Stimulated activated CD8-positive, alpha-beta memory T cell treated with anti-CD3 and anti-CD28 coated beads, Interleukin-2, amount 100 ng/mL, for 48 hours (primary cell): ENCODE data around the gene CDC25B.
A peak's percentile ranks its signal among the peaks of the same experiment; 100 is the strongest.
"Not testable (repeated sequence)": the region's sequence is repeated elsewhere in the genome, so short reads cannot be mapped to it uniquely, and the experiment has no call there.

Source experiments
- DNase-seq, 2 donors: peaks; one replicate each; pipeline ENCODE4 v3.0.0-alpha.2; 2020; ENCODE audit warnings: low read depth in 2 of 2

Gene CDC25B

GRCh38 chr20:3826420-3826819, 30.3 kb downstream of the CDC25B start:
- no peak for DNase-seq

GRCh38 chr20:3828798-3829197, 32.7 kb downstream of the CDC25B start:
- no peak for DNase-seq

GRCh38 chr20:3829891-3830290, 33.8 kb downstream of the CDC25B start:
- DNase-seq: not testable (repeated sequence)

GRCh38 chr20:3836132-3836531, 40.0 kb downstream of the CDC25B start:
- no peak for DNase-seq

- no peak for DNase-seq
Observed at GRCh38 chr20:3839328-3839727, 43.2 kb downstream of the CDC25B start.

GRCh38 chr20:3840201-3840600, 44.1 kb downstream of the CDC25B start:
- not testable (repeated sequence) for DNase-seq

- DNase-seq: no peak
Observed at GRCh38 chr20:3842348-3842930, 46.3 kb downstream of the CDC25B start.

- DNase-seq: no peak
Observed at GRCh38 chr20:3843490-3843889, 47.4 kb downstream of the CDC25B start.

DNA sequence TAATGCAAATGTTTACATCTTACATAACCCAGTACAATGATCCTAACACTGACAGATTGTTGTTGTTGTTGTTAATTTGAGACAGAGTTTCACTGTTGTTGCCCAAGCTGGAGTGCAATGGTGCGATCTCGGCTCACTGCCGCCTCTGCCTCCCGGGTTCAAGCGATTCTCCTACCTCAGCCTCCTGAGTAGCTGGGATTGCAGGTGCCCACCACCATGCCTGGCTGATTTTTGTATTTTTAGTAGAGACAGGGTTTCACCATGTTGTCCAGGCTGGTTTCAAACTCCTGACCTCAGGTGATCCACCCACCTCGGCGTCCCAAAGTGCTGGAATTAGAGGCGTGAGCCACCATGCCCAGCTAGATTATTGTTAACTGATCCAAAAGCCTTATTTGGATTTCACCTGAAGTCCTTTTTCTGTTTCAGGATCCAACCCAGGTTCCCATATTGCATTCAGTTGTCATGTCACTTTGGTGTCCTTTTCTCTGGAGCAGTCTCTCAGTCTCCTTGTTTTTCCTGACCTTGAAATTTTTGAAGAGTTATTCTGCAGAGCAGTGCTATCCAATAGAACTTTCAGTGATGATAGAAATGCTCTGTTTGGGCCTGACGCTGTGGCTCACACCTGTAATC, 48.0 kb downstream of the CDC25B start:
- not testable (repeated sequence) for DNase-seq

DNA sequence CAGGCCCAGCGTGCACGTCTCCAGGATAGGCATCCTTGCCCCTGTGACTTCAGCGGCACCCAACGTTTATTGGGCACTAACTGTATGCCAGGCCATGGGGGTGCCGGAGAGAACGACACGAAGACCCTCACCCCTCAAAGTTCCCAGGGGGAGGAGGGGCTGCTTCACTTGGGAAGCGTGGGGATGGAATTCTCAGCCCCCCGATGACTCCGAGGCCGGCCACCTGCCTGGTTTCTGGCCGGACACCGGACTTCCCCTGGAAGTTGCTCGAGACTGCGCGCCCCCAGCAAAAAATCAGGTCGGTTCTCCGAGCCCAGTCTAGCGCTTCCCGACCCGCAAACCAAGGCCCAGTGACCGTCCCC, 50.2 kb downstream of the CDC25B start:
- no peak for DNase-seq

DNA sequence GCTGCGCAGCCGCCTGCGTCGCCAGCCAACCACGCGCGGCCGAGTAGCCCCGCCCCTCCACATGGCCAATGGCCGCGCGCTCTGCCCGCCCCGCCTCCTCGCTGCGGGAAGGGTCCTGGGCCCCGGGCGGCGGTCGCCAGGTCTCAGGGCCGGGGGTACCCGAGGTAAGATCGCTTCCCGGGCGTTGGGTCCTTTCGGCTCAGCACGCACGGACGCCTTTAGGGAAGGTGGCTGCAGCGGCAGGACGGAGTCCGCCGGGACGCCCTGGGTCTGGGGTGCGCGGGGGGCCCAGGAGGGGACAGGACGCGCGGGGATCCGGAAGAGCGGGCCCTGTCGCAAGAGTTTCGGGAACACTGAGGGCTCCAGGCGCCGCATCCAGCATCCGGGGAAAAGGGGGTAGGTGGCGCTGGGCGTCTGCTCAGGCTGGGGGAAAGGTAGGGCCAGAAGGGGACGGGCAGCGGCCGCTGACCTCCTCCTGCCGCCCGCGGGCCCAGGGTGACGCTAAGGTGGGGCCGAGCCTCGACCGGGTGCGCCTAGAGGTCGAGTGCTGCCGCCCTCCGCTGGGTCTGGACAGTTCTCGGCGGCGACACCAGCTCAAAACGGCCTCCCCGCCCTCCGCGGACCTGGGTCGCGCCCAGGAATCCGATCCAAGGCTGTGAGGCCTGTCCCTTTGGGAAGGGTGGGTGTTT, 50.8 kb downstream of the CDC25B start, which contains the start of gene MAVS:
TSS of gene MAVS (plus strand) at position 95 of the 689 bp plus-strand sequence. CDS start 7,791 bp downstream, outside the sequence.
- peak; percentile 78 to 88 for DNase-seq

DNA sequence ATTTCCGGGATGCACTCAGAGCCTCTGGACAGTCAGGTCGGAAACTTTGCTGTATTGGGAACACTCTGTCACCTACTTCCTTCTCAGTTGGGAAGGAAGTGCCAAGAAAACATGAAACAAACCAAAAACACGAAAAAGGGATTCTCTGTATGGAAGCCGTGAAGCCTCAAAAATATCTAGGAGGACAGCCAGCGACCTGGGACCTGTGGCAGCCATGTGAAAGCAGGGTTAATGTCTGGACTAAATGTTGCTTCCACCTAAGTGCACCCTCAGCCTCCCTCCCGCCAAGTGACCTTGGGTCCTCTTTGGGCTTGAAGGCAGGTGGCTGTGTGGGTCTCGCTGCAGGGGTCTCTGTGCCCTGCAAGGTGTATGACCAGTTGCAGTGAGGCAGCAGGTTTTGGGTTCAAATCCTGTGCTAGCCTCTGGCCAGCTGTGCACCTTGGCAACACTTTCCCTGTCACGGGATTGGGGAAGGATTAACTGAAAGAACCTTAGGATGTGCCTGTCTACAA, 51.4 kb downstream of the CDC25B start:
- no peak for DNase-seq

DNA sequence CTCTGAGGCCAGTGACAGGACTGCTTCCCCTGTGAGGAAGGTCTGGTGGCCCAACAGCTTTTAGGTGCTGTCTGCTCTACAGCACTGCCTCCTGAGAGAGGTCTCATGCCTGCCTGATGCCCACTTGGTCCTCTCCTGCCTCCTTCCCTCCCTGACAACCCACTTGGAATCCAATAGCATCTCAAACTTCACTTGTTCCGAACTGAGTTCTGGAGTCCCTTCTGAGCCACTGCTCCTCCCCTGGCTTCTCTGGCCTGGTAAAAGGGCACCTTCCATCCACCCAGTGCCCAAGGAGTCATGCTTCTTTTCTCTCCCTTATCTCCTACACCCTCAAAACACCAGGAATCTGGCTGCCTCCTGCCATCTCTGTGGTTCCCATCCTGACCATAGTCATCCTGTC, 52.5 kb downstream of the CDC25B start:
- DNase-seq: no peak

DNA sequence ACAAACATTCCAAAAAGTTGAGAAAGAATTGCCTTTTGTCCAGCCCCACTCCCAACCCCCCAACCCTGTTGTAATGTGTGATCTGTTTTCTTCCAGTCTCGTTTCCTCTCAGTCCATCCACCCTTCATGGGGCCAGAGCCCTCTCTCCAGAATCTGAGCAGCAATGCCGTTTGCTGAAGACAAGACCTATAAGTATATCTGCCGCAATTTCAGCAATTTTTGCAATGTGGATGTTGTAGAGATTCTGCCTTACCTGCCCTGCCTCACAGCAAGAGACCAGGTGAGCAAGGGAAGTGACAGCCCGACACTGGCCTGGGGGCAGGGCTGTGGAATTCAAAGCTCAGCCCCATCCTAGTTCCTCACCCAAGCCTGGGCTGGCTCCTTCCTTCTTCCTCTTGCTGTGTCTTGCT, 58.4 kb downstream of the CDC25B start:
- DNase-seq: no peak
